Activated CD8-positive, alpha-beta T cell treated with anti-CD3 and anti-CD28 coated beads for 36 hours (primary cell): ENCODE data around the gene SHC1. TPM values are rescaled to one million over a fixed set of nuclear protein-coding genes. Genes with fewer than 3 reads are reported as not detected.

Source experiments
- ATAC-seq: fragments of 200-7000 bp; cut with Tn5 transposase; one replicate; pipeline ENCODE4 v1.10.0; 2021; ENCODE audit warnings: mild to moderate bottlenecking, moderate library complexity
- CTCF ChIA-PET: fragments of 350-600 bp; sonication (Branson Sonifier 250); formaldehyde crosslinking; loops from one replicate; lab custom pipeline; 2021; ENCODE audit warnings: antibody characterized with exemption; lab: Charles Lee
- POLR2A ChIA-PET: fragments of 350-600 bp; sonication (Branson Sonifier 250); formaldehyde crosslinking; loops from one replicate; lab custom pipeline; 2021; ENCODE audit warnings: antibody characterized with exemption; lab: Charles Lee
- DNase-seq: peaks from one replicate; pipeline ENCODE4 v3.0.0-alpha.2; 2020
- H3K27ac Mint-ChIP-seq: one replicate; pipeline ENCODE4 v1.8.0; 2021; ENCODE audit warnings: mild to moderate bottlenecking, mixed read lengths
- H3K27me3 Mint-ChIP-seq: one replicate; pipeline ENCODE4 v1.8.0; 2021; ENCODE audit warnings: mixed read lengths
- H3K36me3 Mint-ChIP-seq: one replicate; pipeline ENCODE4 v1.8.0; 2021; ENCODE audit warnings: low read depth, mixed read lengths
- H3K4me1 Mint-ChIP-seq: one replicate; pipeline ENCODE4 v1.8.0; 2021; ENCODE audit warnings: low read depth, mixed read lengths
- H3K4me3 Mint-ChIP-seq: one replicate; pipeline ENCODE4 v1.8.0; 2021; ENCODE audit warnings: mild to moderate bottlenecking, moderate library complexity, mixed read lengths
- H3K9me3 Mint-ChIP-seq: one replicate; pipeline ENCODE4 v1.8.0; 2021; ENCODE audit warnings: mixed read lengths
- intact Hi-C: fragments of 100-400 bp; cut with micrococcal nuclease; formaldehyde crosslinking; loops from one replicate; pipeline ENCODE4 v1.10.0; 2022
- total RNA-seq, 2 experiments: library from RNA; stranded (reverse); gene quantifications; one replicate each; pipeline ENCODE4 v1.2.3, GENCODE V29; 2021
- TF ChIP-seq, protein P1 (sequence below): fragments of 200-600 bp; IDR thresholded peaks from one replicate; pipeline ENCODE4 v1.8.0; 2022; ENCODE audit warnings: antibody characterized with exemption, mild to moderate bottlenecking

The SHC1 gene
- total RNA-seq, 2 experiments from 2014 or later, result 32.3 to 34.2 TPM

DNA sequence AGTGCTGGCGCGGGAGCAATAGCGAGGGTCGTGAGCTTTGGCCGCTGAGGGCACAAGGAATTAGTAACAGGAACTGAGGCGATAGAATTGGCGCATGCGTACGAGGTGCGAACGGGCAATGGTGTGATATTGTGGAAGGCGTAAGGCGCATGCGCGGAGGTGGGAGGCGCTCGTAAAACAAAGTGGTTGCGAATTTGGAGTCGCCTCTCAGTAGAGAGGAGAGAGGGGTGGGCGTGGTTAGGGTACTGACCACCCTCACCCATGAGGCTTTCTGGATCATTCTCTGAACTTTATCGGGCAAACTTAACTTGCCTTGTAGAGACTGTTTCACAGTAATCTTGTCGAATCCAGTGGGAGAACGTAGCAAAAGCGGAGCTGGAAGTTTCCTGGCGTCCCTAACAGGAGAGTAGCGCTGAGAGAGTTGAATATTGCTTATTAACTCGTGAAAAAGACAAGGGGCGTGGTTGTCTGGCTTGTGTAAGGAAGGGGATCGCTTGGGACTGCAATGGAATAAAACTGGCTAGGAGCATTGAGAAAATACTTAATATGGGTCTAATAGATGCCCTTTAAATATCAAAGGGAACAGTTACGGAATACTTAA is 4.4 kb upstream of the SHC1 start:
- ChIA-PET POLR2A (interaction anchor here (0.7 to 6.9 kb wide), 14 partner anchors 9 to 194 kb away, joined by 3 to 55 read pairs (median 6); partner anchors contain the start of genes FLAD1, LENEP and PYGO2), CTCF (interaction anchor here (1.0 to 6.5 kb wide), 4 partner anchors 14 to 96 kb away, joined by 4 to 34 read pairs (median 6); partner anchors contain the start of gene PYGO2)
- ATAC-seq (peak; percentile 60), DNase-seq (peak; percentile 97)
- Mint-ChIP-seq H3K27me3 (no peaks in the 10 kb centered on the region), H3K9me3 (no peaks in the 10 kb centered on the region), H3K4me1 (peaks cover 25% of the 10 kb centered on the region), H3K27ac (no peak overlapping the region), H3K4me3 (no peak overlapping the region), H3K36me3 (peaks cover 22% of the 10 kb centered on the region)
- TF ChIP-seq, protein P1, sequence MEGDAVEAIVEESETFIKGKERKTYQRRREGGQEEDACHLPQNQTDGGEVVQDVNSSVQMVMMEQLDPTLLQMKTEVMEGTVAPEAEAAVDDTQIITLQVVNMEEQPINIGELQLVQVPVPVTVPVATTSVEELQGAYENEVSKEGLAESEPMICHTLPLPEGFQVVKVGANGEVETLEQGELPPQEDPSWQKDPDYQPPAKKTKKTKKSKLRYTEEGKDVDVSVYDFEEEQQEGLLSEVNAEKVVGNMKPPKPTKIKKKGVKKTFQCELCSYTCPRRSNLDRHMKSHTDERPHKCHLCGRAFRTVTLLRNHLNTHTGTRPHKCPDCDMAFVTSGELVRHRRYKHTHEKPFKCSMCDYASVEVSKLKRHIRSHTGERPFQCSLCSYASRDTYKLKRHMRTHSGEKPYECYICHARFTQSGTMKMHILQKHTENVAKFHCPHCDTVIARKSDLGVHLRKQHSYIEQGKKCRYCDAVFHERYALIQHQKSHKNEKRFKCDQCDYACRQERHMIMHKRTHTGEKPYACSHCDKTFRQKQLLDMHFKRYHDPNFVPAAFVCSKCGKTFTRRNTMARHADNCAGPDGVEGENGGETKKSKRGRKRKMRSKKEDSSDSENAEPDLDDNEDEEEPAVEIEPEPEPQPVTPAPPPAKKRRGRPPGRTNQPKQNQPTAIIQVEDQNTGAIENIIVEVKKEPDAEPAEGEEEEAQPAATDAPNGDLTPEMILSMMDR, result no peak
- intact Hi-C loops, result loop anchor here (5.0 kb wide), 2 partner anchors 42 to 87 kb away; partner anchors contain the start of gene EFNA4

DNA sequence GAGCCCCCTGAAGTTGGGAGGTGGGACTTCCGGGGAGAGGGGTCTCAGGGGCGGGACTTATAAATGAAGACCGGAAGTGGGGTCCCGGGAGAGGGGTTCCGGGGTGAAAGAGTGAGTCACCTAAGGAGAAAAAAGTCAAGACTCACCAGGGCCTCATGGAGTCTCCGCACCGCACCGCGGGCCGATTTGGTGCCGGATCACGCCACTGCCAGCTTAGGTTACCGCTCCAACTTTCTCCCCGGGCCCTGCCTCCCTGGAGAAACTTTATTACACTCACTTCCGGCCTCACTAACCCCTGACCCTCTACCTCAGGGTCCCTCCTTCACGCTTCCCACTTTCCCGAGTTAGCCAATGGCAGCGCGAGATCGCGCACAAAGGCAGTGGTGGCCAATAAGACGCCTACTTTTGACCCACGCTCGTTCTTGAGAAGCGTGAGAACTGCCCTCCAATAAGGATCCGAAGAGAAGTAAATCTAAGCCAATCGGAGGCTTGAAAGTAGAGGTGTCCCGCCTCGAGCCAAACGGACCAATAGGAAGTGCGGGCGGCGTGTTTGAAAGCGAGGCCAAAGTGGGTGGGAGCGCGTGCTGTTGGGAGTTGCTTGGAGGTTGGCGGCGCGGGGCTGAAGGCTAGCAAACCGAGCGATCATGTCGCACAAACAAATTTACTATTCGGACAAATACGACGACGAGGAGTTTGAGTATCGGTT is 3.7 kb upstream of the SHC1 start, which contains the start of gene CKS1B:
Gene CKS1B, plus strand, starts transcription at position 580 of the 706 bp plus-strand sequence. Its CDS starts 65 bp downstream, at position 645.
- H3K4me1 Mint-ChIP-seq, result peaks cover 30% of the 10 kb centered on the region
- POLR2A ChIA-PET, result interaction anchor here (0.9 to 6.9 kb wide), 15 partner anchors 9 to 195 kb away, joined by 3 to 55 read pairs (median 5); partner anchors contain the start of genes FLAD1, LENEP, PBXIP1 and PYGO2
- H3K36me3 Mint-ChIP-seq, result peaks cover 18% of the 10 kb centered on the region
- peak; percentile 87 for ATAC-seq
- peak; percentile 99 for DNase-seq
- CTCF ChIA-PET, result interaction anchor here (1.0 to 6.5 kb wide), 9 partner anchors 10 to 220 kb away, joined by 3 to 34 read pairs (median 4); partner anchors contain the start of genes PMVK and PYGO2
- TF ChIP-seq, protein P1, result no peak
- no peaks in the 10 kb centered on the region for H3K27me3 Mint-ChIP-seq
- intact Hi-C loops, result loop anchor here (5.0 kb wide), 2 partner anchors 43 to 88 kb away; partner anchors contain the start of gene EFNA4
- H3K27ac Mint-ChIP-seq, result no peak within 1 kb of the TSS
- H3K9me3 Mint-ChIP-seq, result no peaks in the 10 kb centered on the region
- no peak within 1 kb of the TSS for H3K4me3 Mint-ChIP-seq

DNA sequence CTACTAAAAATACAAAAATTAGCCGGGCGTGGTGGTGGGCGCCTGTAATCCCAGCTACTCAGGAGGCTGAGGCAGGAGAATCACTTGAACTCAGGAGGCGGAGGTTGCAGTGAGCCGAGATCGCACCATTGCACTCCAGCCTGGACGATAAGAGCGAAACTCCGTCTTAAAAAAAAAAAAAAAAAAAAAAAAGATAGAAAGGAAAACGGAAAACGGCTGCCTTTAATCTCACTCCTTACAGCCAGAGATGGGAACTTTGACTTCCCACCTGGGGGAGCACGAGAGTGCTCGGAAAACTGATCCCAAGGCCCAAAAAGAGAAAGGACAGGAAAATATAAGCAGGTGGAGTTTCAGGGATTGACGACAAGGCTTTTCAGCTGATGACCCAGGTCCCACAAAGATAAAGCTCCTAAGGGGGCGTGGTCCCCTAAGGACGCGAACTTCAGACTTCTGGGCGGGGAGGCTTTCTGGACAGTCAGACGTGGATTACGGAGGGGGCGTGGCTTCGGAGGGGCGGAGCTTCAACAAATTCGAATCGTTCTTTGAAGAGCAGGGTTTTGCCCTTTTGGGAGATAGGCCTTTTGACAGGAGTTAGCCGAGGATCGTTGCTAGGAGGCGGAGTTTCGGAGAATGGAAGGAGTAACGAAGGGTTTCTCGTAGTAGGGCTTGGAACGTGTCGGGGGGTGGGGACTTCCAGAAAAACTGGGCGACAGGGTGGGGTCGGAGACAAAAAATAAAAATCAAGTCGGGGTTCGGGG is 3.0 kb upstream of the SHC1 start:
- H3K27ac Mint-ChIP-seq, result no peak overlapping the region
- H3K4me1 Mint-ChIP-seq, result peaks cover 30% of the 10 kb centered on the region
- ChIA-PET CTCF (interaction anchor here (0.8 to 6.5 kb wide), 12 partner anchors 9 to 221 kb away, joined by 3 to 34 read pairs (median 4); partner anchors contain the start of genes PBXIP1, PMVK and PYGO2), POLR2A (interaction anchor here (0.6 to 6.9 kb wide), 9 partner anchors 10 to 196 kb away, joined by 3 to 55 read pairs (median 5); partner anchors contain the start of genes FLAD1, PBXIP1 and PYGO2)
- TF ChIP-seq, protein P1, result no peak
- intact Hi-C loops, result loop anchor here (5.0 kb wide), 2 partner anchors 44 to 89 kb away; partner anchors contain the start of gene EFNA4
- ATAC-seq (peak; percentile 29), DNase-seq (peak; percentile 99)
- H3K27me3 Mint-ChIP-seq, result no peaks in the 10 kb centered on the region
- peaks cover 14% of the 10 kb centered on the region for H3K36me3 Mint-ChIP-seq
- no peaks in the 10 kb centered on the region for H3K9me3 Mint-ChIP-seq
- H3K4me3 Mint-ChIP-seq, result no peak overlapping the region

DNA sequence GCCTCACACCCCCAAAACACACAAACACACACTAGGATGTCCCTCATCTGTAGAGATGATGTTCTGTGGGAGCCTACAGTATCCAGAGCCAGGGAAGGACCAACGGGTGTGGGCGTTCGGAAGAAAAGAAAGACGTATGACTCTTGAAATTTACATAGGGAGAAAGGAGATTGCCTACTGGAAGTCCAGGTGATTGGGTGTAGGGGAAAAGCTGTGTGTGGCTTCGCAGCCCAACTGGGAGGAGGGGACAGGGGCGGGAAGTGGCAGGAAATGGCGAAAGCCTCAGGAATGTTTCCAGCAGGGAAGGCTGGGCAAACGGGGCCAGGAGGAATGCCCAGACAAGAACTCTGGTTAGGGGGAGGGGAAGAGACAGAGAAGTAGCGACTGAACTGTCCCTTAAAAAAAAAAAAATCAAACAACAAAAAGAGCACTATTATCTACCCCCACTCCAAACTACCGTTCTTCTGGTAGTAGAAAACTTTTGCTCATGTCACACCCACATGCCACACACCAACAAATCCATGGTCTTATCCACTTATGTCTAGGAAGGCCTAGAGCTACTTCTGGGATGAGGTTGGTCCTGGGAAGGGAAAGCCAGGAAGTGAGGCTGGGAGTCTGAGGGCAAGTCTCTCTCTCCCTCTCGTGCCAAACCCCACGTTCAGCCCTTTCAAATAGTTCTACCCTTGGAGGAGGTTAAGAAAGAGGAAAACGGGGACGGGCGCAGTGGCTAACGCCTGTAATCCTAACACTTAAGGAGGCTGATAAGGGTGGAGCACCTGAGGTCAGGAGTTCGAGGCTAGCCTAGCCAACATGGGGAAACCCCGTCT is 2.2 kb upstream of the SHC1 start:
- DNase-seq, result peak; percentile 28
- Mint-ChIP-seq H3K27ac (peak overlapping the region; percentile 67), H3K27me3 (no peaks in the 10 kb centered on the region), H3K4me1 (peaks cover 28% of the 10 kb centered on the region), H3K4me3 (no peak overlapping the region), H3K9me3 (no peaks in the 10 kb centered on the region), H3K36me3 (peaks cover 12% of the 10 kb centered on the region)
- ATAC-seq, result no peak
- POLR2A ChIA-PET, result interaction anchor here (0.8 to 6.9 kb wide), 8 partner anchors 11 to 29 kb away, joined by 3 to 55 read pairs (median 10); partner anchors contain the start of genes FLAD1, PBXIP1 and PYGO2
- TF ChIP-seq, protein P1, result no peak
- intact Hi-C loops, result loop anchor here (5.0 kb wide), 2 partner anchors 45 to 90 kb away; partner anchors contain the start of gene EFNA4
- CTCF ChIA-PET, result interaction anchor here (0.8 to 6.5 kb wide), 11 partner anchors 8 to 221 kb away, joined by 3 to 34 read pairs (median 4); partner anchors contain the start of genes PBXIP1, PMVK and PYGO2
